ENCODE measurements around the gene GPX5. TPM values are rescaled to one million over a fixed set of nuclear protein-coding genes. Genes with fewer than 3 reads are reported as not detected.

The GPX5 gene
- total RNA-seq = under 1 TPM in 1 of 2 donors, not detected in 1; 0.17 TPM

- no peak for DNase-seq
- TF ChIP-seq CTCF (IDR thresholded peaks at IDR 0.05) = no peak
- H3K4me1 ChIP-seq = no peaks in the 10 kb centered on the region
- no peaks in the 10 kb centered on the region for H3K9me3 ChIP-seq
- no peak within 1 kb of the TSS for H3K27ac ChIP-seq
- H3K27me3 ChIP-seq = no peaks in the 10 kb centered on the region
- intact Hi-C loops (cut with DNase I) = no loop called here
- H3K9ac ChIP-seq (ENCODE audit: low read depth in 2 of 2, low read length in 2 of 2) = no peak within 1 kb of the TSS
- no peaks in the 10 kb centered on the region for H3K36me3 ChIP-seq
- no peak within 1 kb of the TSS for H3K4me3 ChIP-seq
Observed at GRCh38 chr6:28525496-28526039, at the start of gene GPX5. Gene GPX5, plus strand, starts transcription at chr6:28525881. Its CDS starts 133 bp downstream, at chr6:28526014.

GRCh38 chr6:28478518-28478917, 47.2 kb upstream of the GPX5 start:
- Histone ChIP-seq H3K27ac (no peak overlapping the region), H3K4me3 (no peak overlapping the region), H3K4me1 (no peaks in the 10 kb centered on the region), H3K27me3 (peaks cover 8% of the 10 kb centered on the region), H3K9ac (ENCODE audit: low read depth in 2 of 2, low read length in 2 of 2) (no peak overlapping the region), H3K36me3 (no peaks in the 10 kb centered on the region), H3K9me3 (no peaks in the 10 kb centered on the region)
- intact Hi-C loops (cut with DNase I) = no loop called here
- no peak for DNase-seq
- no peak for TF ChIP-seq CTCF (IDR thresholded peaks at IDR 0.05)

GRCh38 chr6:28480253-28480932, 45.3 kb upstream of the GPX5 start:
- no peak overlapping the region for H3K27ac ChIP-seq
- no peak overlapping the region for H3K9ac ChIP-seq (ENCODE audit: low read depth in 2 of 2, low read length in 2 of 2)
- peaks cover 8% of the 10 kb centered on the region for H3K27me3 ChIP-seq
- H3K4me3 ChIP-seq = no peak overlapping the region
- no peaks in the 10 kb centered on the region for H3K9me3 ChIP-seq
- intact Hi-C loops (cut with DNase I) = no loop called here
- no peak for DNase-seq
- H3K4me1 ChIP-seq = no peaks in the 10 kb centered on the region
- H3K36me3 ChIP-seq = no peaks in the 10 kb centered on the region
- TF ChIP-seq CTCF (IDR thresholded peaks at IDR 0.05) = no peak

- TF ChIP-seq CTCF (IDR thresholded peaks at IDR 0.05) = no peak
- Histone ChIP-seq H3K27ac (no peak overlapping the region), H3K4me1 (no peaks in the 10 kb centered on the region), H3K4me3 (no peak overlapping the region), H3K27me3 (peaks cover 4% of the 10 kb centered on the region), H3K9me3 (no peaks in the 10 kb centered on the region), H3K9ac (ENCODE audit: low read depth in 2 of 2, low read length in 2 of 2) (no peak overlapping the region), H3K36me3 (no peaks in the 10 kb centered on the region)
- DNase-seq = no peak
- intact Hi-C loops (cut with DNase I) = no loop called here
Observed at GRCh38 chr6:28485482-28485881, 40.2 kb upstream of the GPX5 start.

GRCh38 chr6:28486533-28486932, 39.1 kb upstream of the GPX5 start:
- Histone ChIP-seq H3K9ac (ENCODE audit: low read depth in 2 of 2, low read length in 2 of 2) (no peak overlapping the region), H3K36me3 (no peaks in the 10 kb centered on the region), H3K9me3 (no peaks in the 10 kb centered on the region), H3K27ac (no peak overlapping the region), H3K4me3 (no peak overlapping the region), H3K27me3 (peaks cover 4% of the 10 kb centered on the region), H3K4me1 (no peaks in the 10 kb centered on the region)
- intact Hi-C loops (cut with DNase I) = no loop called here
- no peak for TF ChIP-seq CTCF (IDR thresholded peaks at IDR 0.05)
- DNase-seq = no peak

All from colonic mucosa (tissue), 4 donors.